ENCODE measurements around the gene RUSC1. TPM values are rescaled to one million over a fixed set of nuclear protein-coding genes. Genes with fewer than 3 reads are reported as not detected.

Gene RUSC1
- total RNA-seq, 1 donor from 2014 or later: 9.3 TPM

DNA sequence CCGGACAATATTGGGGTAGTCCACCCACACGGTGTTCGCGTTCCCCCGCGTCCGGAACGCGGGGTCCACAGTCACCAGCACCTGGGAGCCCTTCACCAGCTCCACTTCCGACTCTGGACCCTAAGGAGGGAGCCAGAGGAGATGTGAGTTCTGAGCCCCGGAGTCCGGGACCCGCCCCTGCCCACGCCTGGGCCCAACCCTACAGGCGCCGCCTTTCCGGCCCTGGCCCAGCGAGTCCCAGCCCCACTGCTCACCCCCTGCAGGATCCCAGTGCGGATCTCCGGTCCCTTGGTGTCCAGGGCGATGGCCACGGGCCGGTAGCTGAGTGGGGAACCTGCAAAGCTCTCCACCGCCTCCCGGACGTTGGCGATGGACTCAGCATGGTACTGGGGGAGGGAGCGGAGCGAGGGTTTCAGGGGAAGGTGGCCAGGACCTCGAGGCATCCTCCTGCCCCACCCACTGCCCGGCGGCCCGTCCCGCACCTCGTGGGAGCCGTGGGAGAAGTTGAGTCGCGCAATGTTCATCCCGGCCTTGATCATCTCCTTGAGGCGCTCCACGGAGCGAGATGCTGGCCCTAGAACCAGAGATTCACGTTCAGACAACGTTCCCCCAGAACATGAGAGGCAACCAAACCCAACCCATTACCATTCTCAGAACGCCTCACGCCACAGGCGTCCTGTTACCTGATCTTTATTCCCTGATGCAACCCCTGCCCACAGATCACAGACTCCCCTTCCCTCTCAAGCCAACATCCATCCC lies 25.3 kb upstream of the RUSC1 start:
- DNase-seq (ENCODE audit: low read depth in 2 of 2): no peak

DNA sequence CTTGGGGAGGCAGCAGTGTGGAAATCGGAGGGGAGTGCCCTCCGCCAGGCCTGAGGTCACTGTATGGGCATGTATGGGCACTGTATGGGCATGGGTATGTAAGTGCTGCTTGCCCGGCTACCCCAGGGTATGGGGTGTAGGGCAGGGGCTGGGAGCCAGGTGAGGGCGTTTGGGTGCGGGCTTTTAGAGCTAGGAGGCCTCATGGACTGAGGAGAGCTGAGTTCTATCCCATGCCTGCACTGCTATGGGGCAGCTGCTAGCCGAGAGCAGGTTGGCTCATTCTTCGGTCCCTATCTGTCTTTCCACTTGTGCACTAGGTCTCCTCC lies 24.8 kb upstream of the RUSC1 start:
- no peak for DNase-seq (ENCODE audit: low read depth in 2 of 2)

DNA sequence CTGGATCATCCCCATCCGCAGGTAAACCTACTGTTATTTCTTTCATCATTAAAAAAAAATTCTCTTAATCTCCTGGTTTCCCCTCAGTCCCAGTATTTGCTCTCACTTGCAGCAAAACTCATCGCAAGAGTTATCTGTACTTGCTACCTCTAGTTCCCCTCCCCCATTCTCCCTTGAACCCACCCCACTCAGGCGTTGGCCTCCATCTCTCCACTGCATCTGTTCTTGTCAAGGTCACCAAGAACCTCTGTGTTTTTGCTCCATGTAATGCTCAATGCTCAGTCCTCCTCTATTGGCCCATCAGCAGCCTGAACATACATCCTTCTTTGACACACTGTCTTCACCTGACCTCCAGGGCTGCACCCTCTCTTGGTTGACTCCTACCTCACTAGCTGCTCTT lies 24.0 kb upstream of the RUSC1 start:
- DNase-seq (ENCODE audit: low read depth in 2 of 2): no peak

DNA sequence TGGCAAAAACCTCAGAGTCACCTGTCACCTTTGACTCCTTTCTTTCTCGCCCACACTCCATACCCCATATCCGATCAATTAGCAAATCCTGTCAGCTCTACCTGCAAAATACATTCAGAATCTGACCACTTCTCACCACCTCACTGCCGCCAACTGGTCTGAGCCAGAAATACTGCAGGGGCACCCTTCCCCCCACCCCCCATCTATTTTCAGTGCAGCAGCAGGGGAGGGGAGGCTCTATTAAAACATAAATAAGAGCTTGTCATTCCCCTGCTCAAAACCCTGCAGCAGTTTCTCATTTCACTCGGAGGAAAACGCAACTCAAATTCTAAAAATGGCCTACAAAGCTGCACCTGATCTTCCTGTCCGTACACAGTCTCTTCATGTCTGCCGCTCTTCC lies 23.3 kb upstream of the RUSC1 start:
- no peak for DNase-seq (ENCODE audit: low read depth in 2 of 2)

DNA sequence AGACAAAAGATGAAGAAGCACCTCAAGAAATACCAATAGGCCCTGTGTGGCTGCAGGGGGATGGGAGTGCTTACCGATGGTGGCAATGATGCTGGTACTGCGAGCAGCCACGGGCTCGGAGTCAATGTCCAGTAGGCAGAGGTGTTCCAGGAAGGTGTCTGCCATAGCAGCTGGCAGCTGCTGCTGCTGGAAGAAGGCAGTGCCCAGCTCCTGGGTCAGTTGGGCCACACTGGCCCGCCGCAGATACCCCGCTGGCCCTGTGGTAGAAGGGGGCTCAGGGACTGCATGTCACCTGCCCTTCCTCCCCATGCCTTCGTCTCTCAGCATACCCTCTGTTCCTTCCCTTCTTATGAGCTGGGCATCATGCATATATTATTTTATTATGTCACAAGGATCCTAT lies 20.7 kb upstream of the RUSC1 start:
- DNase-seq (ENCODE audit: low read depth in 2 of 2): no peak

DNA sequence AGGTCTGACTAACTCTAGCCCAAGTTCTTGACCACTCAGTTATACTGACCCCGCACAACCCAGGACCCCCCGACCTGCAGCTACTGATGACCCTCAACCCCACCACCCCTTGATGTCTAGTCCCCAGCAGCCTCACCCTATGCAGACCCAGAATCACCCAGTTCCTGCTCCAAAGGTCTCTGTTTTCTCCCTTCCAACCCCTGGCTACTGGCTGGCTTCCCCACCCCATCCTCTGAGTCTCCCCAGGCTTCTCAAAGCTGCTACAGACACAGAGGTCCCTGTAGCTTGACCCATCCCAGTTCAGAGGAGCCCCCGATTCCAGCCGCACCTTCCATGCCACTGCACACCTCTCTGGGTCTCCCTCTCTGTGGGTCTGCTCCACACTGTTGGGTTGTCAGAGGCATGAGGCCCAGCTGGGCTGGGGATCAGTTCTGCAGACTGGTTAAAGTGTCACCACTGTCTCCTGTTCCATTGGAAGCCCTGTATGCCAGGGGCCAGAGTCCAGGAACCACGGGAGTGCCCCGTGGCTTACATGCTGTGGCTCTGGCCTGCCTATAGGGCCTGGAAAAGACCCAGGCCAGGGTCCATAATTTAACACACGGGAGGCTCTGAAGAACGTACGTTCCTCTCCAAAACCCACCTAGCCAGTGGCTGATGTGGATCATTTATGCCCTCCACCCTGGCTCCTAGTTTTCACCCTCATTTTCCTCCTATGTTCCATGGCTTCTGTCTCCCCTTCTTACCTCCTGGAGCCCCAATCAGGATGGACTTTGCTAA lies 20.0 kb upstream of the RUSC1 start:
- no peak for DNase-seq (ENCODE audit: low read depth in 2 of 2)

DNA sequence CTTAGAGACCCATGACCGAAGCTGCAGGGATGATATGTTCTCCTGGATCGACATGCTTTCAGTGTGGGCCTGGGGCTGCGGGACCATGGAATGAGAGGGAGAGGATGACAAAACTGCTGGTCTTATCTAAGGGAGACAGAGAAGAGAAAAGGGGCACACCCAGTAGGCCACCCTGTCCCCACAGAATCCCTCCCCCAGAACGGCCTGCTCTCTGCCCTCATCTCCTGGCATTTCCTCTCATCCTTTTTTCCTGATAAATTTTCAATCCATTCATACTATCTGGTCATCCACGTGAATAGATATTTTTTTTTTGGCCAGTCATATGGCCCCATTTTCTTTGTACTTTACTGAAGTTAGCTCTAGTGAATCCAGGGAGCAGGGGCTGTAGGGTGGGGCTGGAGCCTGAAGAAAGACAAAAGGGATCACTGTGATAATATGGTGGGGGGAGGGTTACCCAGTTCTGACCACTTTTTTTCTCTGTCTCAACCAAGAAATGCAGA lies 19.3 kb upstream of the RUSC1 start, which contains the start of gene PKLR:
Gene PKLR (minus strand): TSS at position 97 of the 500 bp plus-strand sequence. CDS start 43 bp downstream, at position 54.
- no peak for DNase-seq (ENCODE audit: low read depth in 2 of 2)

DNA sequence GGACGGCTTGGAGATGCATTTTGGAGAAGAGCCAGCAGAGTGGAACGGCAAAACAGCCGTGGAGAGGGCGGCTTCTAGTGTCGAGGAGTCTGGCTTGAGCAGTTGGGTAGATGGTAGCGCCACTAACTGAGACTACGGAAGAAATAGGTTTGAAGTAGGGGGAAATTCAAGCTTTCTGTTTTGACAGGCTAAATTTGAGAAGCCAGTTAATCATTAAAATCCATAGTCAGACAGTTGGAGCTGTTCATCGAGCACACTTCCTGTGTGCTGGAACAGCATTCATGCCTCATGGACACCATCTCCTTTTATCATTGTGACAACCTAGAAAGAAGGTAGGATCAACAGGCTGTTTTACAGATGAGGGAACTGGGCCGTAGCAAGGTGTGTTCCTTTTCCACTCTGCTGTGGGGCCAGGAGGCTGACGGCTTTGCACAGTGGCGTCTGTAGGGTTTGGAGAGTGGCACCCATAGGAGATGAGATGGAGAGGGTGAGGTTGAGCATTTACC lies 16.1 kb upstream of the RUSC1 start:
- DNase-seq (ENCODE audit: low read depth in 2 of 2): no peak

DNA sequence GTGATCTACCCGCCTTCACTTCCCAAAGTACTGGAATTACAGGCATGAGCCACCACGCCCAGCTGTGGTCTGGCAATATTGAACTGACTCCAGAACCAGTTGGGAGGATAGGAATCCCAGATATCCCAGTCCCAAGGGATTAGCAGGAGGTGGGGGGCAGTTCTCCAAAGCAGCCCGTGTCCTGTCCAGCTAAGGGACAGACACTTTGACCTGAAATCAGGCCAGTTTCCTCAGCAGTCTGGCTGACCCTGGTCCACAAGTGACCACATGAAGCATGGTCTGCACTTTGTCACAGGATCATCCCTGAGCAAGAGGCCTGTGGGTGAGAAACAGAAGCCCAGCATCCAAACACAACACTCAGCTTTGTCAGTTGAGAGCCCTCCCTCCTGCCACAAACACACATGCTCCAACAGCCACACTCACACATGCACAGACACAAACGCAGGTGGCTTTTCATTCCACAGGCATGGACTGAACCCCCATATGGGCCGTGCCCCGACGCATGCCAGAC lies 14.8 kb upstream of the RUSC1 start:
- DNase-seq (ENCODE audit: low read depth in 2 of 2): no peak

DNA sequence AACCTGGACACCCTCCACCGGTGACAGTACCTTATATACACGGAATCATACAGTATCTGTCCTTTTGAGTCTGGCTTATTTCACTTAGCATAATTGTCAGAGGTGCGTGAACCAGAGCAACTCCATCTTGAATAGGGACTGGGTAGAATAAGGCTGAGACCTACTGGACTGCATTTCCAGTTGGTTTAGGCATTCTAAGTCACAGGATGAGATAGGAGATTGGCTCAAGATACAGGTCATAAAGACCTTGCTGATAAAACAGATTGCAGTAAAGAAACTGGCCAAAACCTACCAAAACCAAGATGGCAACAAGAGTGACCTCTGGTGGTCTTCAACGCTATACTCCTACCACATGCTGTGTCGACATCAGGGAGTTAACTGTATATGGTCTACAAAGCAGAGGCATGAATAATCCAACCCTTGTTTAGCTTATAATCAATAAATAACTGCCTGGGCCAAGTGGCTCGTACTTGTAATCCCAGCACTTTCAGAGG lies 13.4 kb upstream of the RUSC1 start:
- peak; percentile 62 to 69 for DNase-seq (ENCODE audit: low read depth in 2 of 2)

DNA sequence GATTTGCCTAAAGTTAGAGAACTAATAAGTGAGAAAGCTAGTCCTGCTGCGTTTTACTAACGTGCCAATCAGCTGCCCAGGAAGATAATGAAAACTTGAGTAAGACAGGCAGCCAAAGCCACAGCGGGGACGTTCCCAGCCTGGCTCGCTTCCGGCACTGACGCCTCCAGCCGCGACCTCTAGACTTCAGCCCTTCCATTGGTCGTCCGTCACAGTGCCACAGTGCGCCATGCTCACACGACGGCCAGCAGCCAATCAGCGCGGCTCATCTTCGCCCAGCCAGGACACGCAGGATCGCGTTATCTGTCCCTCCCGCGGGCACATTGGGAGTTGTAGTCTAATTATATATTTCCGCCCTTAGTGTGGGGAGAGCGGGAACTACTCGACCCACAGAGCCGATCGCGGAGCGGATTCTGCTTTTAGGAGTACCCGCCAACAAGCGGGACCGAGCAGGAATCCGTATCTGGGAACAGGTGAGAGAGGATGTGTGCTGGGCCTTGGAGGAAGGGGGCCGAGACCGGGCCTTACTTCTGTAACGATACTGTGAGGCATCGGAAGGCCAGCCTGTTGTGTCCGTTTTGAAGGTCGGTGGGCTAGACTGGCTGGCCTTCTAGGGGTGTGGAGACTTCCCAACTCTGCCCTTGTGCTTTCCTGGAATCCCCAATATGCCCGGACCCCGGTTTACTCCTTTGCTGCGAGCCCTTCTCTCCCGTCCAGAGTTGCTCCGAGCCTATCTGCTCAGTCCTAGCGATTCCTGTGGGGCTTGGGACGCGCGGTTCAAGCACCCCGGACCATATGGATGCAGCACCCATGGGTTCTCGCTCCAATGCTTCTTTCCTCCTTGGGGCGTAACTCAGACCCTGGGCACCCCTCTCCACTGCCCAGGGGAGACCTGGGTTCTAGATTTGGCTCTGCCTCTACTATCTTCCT lies 11.9 kb upstream of the RUSC1 start, which contains the start of gene FDPS:
Gene FDPS (plus strand): TSS at position 374 of the 930 bp plus-strand sequence. CDS start 924 bp downstream, outside the sequence.
- DNase-seq (ENCODE audit: low read depth in 2 of 2): peak; percentile 99

DNA sequence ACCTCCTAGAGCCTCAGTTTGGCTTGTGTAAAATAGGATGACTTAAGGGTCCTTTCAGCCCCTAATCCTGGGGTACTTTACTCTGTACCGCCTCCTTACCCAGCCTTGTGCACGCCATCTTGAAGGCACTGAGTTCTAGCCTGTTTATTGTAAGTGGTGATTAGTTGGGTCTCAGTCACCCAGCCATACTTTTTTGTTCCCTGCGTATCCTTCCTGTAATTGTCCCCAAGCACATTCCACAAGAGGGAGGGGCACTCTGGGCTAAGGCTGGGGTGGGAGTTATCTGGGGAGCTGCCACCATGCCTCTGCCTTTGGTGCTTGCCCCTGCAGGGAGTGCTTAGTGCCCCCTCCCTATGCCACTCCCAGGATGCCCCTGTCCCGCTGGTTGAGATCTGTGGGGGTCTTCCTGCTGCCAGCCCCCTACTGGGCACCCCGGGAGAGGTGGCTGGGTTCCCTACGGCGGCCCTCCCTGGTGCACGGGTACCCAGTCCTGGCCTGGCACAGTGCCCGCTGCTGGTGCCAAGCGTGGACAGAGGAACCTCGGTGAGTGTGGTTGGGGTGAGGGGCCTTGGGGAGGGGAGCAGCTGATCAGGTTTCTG lies 11.2 kb upstream of the RUSC1 start:
- DNase-seq (ENCODE audit: low read depth in 2 of 2): peak; percentile 65 to 77

DNA sequence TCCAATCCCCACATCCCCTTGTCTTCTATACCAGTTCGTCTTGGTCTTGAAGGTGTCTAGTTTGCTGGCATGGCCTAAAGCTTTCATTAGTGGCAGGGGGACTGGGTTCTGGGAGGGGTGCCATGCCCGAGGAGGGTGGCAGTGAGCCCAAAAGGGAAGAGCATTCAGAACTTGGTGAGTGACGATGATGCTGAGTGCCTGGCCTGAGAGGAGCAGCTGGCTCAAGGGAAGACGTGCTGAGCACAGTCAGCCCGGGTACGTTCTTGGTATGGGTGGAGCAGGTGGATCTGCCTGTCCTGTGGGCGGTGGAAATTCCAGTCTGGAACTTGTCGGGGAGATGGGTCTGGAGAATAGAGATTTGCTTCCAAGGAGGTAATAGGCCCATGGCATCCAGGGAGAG lies 7.4 kb upstream of the RUSC1 start:
- DNase-seq (ENCODE audit: low read depth in 2 of 2): no peak

DNA sequence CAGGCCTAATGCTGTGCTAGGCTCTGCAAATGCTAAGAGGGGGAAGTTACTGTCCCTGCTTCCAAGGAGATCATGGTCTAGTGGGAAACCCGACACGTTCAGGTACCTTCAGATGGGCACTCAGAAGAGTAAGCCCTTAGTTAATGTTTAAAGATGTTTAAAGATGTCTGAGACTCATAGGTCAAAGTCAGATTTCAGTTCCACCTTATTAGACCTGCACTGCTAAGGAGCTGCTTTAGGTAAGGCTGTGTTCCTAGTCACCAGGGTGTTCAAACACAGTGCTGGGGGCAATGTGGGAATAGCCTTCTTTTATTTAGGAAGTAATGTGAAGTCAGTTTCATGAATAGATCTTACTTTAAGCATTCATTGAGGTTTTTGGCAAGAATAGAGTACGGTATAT lies 3.8 kb upstream of the RUSC1 start:
- no peak for DNase-seq (ENCODE audit: low read depth in 2 of 2)

DNA sequence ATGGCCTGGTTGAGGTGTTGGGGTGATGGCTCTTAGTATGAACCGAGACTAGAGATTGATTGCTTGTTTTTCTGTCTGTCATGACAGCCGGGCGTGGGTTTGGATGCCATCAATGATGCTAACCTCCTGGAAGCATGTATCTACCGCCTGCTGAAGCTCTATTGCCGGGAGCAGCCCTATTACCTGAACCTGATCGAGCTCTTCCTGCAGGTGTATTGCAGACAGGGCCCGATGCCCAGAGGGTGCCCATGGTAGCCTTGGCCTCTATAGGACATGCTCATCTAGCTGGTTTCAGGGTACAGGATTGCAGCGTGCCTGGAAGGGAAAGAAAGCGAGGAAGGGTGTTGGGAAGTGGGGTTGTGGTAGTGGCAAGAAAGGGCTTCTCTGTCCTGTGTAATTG lies 2.6 kb upstream of the RUSC1 start:
- DNase-seq (ENCODE audit: low read depth in 2 of 2): no peak

DNA sequence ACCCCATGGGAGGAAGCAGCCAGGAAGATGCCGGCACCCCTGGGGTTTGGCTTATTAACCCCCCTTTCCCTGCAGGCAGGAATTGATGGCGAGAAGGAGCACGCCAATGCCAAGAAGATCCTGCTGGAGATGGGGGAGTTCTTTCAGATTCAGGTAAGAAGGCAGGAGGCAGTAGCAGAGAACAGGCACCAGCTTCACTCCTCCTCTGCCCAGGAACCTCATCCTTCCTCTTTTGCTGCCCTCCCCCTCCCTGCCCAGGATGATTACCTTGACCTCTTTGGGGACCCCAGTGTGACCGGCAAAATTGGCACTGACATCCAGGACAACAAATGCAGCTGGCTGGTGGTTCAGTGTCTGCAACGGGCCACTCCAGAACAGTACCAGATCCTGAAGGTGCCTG lies 1.2 kb upstream of the RUSC1 start:
- DNase-seq (ENCODE audit: low read depth in 2 of 2): no peak

DNA sequence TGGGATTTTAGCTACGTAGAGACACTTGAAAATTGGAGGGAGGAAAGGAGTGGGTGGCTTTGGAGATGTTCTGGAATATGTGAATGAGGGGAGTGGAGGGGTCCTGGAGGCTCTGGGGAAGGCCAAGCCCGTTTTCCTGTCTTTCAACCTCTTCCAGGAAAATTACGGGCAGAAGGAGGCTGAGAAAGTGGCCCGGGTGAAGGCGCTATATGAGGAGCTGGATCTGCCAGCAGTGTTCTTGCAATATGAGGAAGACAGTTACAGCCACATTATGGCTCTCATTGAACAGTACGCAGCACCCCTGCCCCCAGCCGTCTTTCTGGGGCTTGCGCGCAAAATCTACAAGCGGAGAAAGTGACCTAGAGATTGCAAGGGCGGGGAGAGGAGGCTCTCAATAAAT lies 442 bp upstream of the RUSC1 start:
- no peak for DNase-seq (ENCODE audit: low read depth in 2 of 2)

DNA sequence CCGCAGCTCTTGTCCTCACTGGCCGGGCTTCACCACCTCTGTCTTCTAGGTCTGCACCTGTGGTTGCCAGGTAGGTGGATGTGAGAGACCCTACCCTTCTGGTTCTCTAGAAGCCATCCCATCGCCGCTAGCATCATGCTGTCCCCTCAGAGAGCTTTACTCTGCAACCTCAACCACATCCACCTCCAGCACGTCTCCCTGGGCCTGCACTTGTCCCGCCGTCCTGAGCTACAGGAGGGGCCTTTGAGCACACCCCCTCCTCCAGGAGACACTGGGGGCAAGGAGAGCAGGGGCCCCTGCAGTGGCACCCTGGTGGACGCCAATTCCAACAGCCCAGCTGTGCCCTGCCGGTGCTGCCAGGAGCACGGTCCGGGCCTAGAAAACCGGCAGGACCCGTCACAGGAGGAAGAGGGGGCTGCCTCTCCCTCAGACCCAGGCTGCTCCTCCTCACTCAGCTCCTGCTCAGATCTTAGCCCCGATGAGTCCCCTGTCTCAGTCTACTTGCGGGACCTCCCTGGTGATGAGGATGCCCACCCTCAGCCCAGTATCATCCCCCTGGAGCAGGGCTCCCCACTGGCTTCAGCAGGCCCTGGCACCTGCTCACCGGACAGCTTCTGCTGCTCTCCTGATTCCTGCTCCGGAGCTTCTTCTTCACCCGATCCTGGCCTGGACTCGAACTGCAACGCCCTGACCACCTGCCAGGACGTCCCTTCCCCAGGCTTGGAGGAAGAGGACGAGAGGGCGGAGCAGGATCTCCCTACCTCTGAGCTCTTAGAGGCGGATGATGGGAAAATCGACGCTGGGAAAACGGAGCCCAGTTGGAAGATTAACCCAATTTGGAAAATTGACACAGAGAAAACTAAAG lies 1.2 kb downstream of the RUSC1 start:
- DNase-seq (ENCODE audit: low read depth in 2 of 2): peak in 1 of 2 donors; percentile 15

DNA sequence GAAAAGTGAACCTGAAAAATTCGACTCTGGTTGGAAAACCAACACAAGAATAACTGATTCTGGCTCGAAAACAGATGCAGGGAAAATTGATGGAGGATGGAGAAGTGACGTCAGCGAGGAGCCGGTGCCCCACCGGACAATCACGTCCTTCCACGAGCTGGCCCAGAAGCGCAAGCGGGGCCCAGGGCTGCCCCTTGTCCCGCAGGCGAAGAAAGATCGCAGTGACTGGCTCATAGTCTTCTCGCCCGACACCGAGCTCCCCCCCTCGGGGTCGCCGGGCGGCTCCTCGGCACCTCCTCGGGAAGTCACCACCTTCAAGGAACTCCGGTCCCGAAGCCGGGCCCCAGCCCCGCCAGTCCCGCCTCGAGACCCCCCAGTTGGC lies 1.9 kb downstream of the RUSC1 start:
- DNase-seq (ENCODE audit: low read depth in 2 of 2): peak; percentile 53 to 63

All from lung microvascular endothelial cell (primary cell).